Panc1 (cell line): ENCODE results near the gene BAIAP2. TPM values are rescaled to one million over a fixed set of nuclear protein-coding genes. Genes with fewer than 3 reads are reported as not detected.

Experiments
- ATAC-seq: fragments of 200-7000 bp; cut with Tn5 transposase; 2 replicates; pipeline ENCODE4 v1.9.1; 2020; ENCODE audit warnings: mild to moderate bottlenecking, moderate library complexity
- BruUV-seq: library from RNA; stranded (reverse); fragments of 400-500 nt; replicated peaks from 2 replicates; lab custom pipeline; 2021; lab: Mats Ljungman, UMichigan
- CTCF ChIA-PET: fragments of 300-600 bp; sonication (Branson Sonifier 250); formaldehyde crosslinking; loops from one replicate; lab custom pipeline; 2022; ENCODE audit warnings: antibody characterized with exemption; lab: Charles Lee
- POLR2A ChIA-PET: fragments of 300-600 bp; sonication (Branson Sonifier 250); formaldehyde crosslinking; loops from one replicate; lab custom pipeline; 2022; ENCODE audit warnings: antibody characterized with exemption; lab: Charles Lee
- DNase-seq: peaks from one replicate; pipeline ENCODE4 v3.0.0-alpha.2; 2010; ENCODE audit warnings: low read depth, low spot score
- H3K27ac ChIP-seq: 2 replicates; pipeline ENCODE4 v1.5.1; 2011; ENCODE audit warnings: mild to moderate bottlenecking, low read length, inconsistent platforms
- H3K27me3 ChIP-seq: fragments of 200-500 bp; sonication (Bioruptor generic); 2 replicates; pipeline ENCODE4 v1.6.0; 2014; ENCODE audit warnings: low read length, inconsistent platforms; ENCODE audit not compliant: control insufficient read depth, insufficient read depth
- H3K36me3 ChIP-seq: fragments of 200-500 bp; sonication (Bioruptor generic); 2 replicates; pipeline ENCODE4 v1.5.1; 2014; ENCODE audit warnings: inconsistent platforms, mild to moderate bottlenecking, low read length, moderate library complexity; ENCODE audit not compliant: control insufficient read depth, insufficient read depth
- H3K4me1 ChIP-seq: 2 replicates; pipeline ENCODE4 v1.5.1; 2011; ENCODE audit warnings: inconsistent platforms, mild to moderate bottlenecking, low read length, moderate library complexity; ENCODE audit not compliant: control insufficient read depth, insufficient read depth
- H3K4me3 ChIP-seq, 2 experiments: 2 replicates each; pipeline ENCODE4 v1.5.1; 2011 to 2012; ENCODE audit warnings: low read depth in 2 of 2, low read length in 2 of 2, mild to moderate bottlenecking in 2 of 2, inconsistent platforms in 1 of 2, moderate library complexity in 1 of 2
- H3K9me3 ChIP-seq: fragments of 200-500 bp; sonication (Bioruptor generic); 2 replicates; pipeline ENCODE4 v1.5.1; 2014; ENCODE audit warnings: low read depth, mild to moderate bottlenecking, inconsistent platforms, low read length, moderate library complexity; ENCODE audit not compliant: control insufficient read depth, insufficient read depth
- CTCF ChIP-seq: fragments of 450-650 bp; IDR thresholded peaks from 2 replicates; pipeline ENCODE4 v1.5.1; 2017; ENCODE audit warnings: mild to moderate bottlenecking
- POLR2AphosphoS5 ChIP-seq: IDR thresholded peaks from 2 replicates; pipeline ENCODE4 v1.6.1; 2012; ENCODE audit warnings: mild to moderate bottlenecking, low read depth, low read length, moderate library complexity
- SIN3A ChIP-seq: IDR thresholded peaks from 2 replicates; pipeline ENCODE4 v1.6.1; 2012; ENCODE audit warnings: low read depth, mild to moderate bottlenecking, low read length, moderate library complexity, borderline replicate concordance; ENCODE audit not compliant: insufficient read depth
- TCF7L2 ChIP-seq: IDR thresholded peaks from 2 replicates; pipeline ENCODE4 v1.6.1; 2011; ENCODE audit warnings: mild to moderate bottlenecking, low read depth, low read length, inconsistent platforms
- in situ Hi-C: cut with HindIII; loops from 2 replicates; pipeline ENCODE4 v1.10.0; 2016; ENCODE audit warnings: low sequenced_read_pairs, low pct_unique_long_range_greater_than_20kb
- intact Hi-C: fragments of 100-400 bp; cut with micrococcal nuclease; formaldehyde crosslinking; loops from one replicate; pipeline ENCODE4 v1.10.0; 2022; ENCODE audit not compliant: unreplicated experiment
- total RNA-seq: library from RNA; stranded (reverse); gene quantifications from one replicate; pipeline ENCODE4 v1.2.1, GENCODE V29; 2021; ENCODE audit not compliant: unreplicated experiment
- TF ChIP-seq, protein P1 (sequence below), 2 experiments: IDR thresholded peaks; 2 replicates each; pipeline ENCODE4 v1.6.1; 2011 to 2012; ENCODE audit warnings: low read depth in 2 of 2, control low read depth in 1 of 2, low read length in 1 of 2, mild to moderate bottlenecking in 1 of 2, moderate library complexity in 1 of 2; ENCODE audit not compliant: insufficient read depth in 1 of 2

The BAIAP2 gene
- total RNA-seq, 1 experiment from 2014 or later: 125 TPM

GRCh38 chr17:81000334-81000630 is 34.7 kb upstream of the BAIAP2 start:
- intact Hi-C loops (no loop called here), in situ Hi-C loops (no loop called here)
- Histone ChIP-seq H3K27me3 (peaks cover 9% of the 10 kb centered on the region; the same call in 1 of the 2 replicates), H3K27ac (no peak overlapping the region), H3K4me1 (peaks cover 17% of the 10 kb centered on the region), H3K9me3 (no peaks in the 10 kb centered on the region), H3K36me3 (no peaks in the 10 kb centered on the region), H3K4me3 (no peak overlapping the region)
- ChIA-PET POLR2A (no interaction called here), CTCF (interaction anchor here (0.5 kb wide), 1 partner anchor 1127 kb away, joined by 4 read pairs; no protein-coding TSS in a partner anchor)
- BruUV-seq: no TSS peak
- TF ChIP-seq POLR2AphosphoS5 (no peak), TCF7L2 (no peak), CTCF (no peak), SIN3A (no peak)
- TF ChIP-seq, protein P1, sequence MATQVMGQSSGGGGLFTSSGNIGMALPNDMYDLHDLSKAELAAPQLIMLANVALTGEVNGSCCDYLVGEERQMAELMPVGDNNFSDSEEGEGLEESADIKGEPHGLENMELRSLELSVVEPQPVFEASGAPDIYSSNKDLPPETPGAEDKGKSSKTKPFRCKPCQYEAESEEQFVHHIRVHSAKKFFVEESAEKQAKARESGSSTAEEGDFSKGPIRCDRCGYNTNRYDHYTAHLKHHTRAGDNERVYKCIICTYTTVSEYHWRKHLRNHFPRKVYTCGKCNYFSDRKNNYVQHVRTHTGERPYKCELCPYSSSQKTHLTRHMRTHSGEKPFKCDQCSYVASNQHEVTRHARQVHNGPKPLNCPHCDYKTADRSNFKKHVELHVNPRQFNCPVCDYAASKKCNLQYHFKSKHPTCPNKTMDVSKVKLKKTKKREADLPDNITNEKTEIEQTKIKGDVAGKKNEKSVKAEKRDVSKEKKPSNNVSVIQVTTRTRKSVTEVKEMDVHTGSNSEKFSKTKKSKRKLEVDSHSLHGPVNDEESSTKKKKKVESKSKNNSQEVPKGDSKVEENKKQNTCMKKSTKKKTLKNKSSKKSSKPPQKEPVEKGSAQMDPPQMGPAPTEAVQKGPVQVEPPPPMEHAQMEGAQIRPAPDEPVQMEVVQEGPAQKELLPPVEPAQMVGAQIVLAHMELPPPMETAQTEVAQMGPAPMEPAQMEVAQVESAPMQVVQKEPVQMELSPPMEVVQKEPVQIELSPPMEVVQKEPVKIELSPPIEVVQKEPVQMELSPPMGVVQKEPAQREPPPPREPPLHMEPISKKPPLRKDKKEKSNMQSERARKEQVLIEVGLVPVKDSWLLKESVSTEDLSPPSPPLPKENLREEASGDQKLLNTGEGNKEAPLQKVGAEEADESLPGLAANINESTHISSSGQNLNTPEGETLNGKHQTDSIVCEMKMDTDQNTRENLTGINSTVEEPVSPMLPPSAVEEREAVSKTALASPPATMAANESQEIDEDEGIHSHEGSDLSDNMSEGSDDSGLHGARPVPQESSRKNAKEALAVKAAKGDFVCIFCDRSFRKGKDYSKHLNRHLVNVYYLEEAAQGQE (IDR thresholded peaks at IDR 0.05; ENCODE audit: insufficient read depth in 1 of 2, low read depth in 2 of 2, low read length in 1 of 2): no peak
- ATAC-seq (no peak), DNase-seq (no peak)

DNA sequence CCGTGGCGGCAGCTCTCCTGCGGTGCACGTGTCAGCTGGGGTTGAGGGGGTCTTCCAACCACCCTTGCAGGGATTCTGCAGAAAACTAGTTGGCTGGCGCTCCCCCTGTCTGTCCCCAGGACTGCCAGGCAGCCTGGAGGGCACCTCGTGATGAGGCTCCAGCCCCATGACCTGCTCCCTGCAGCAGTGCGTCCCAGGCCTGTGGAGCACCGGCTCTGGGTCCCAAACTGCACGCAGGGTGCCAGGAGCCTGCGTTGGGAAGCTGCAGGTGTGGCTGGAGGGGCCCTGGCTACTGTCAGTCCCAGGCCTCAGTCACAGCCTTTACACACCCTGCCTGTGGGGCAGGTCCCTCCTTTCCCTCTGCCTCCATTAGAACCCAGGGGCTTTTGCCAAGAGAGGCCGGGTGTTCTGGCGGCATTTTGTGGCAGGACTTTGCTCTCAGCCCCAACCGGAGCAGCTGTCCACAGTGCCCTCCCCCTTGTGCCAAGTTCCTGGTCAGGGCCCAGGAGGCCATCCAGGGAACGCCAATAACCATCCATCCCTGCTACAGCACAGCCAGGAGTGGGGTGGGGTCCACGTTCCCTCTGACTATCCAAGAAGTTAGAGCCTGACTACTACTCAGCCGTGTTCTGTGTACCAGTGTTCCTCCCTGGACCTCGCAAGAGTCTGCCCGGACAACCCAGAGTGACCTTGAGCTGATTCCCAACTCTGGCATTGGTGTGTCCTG is 34.2 kb upstream of the BAIAP2 start:
- Histone ChIP-seq H3K36me3 (no peaks in the 10 kb centered on the region), H3K4me3 (no peak overlapping the region), H3K27me3 (peaks cover 9% of the 10 kb centered on the region), H3K9me3 (no peaks in the 10 kb centered on the region), H3K4me1 (peaks cover 17% of the 10 kb centered on the region), H3K27ac (no peak overlapping the region)
- no peak for TF ChIP-seq CTCF
- TF ChIP-seq, protein P1 (IDR thresholded peaks at IDR 0.05; ENCODE audit: insufficient read depth in 1 of 2, low read depth in 2 of 2, low read length in 1 of 2): no peak
- no peak for TF ChIP-seq SIN3A
- TF ChIP-seq TCF7L2: no peak
- TF ChIP-seq POLR2AphosphoS5: no peak
- no TSS peak for BruUV-seq
- peak; percentile 2; the same call in 1 of the 2 replicates for ATAC-seq
- CTCF ChIA-PET: interaction anchor here (0.5 kb wide), 1 partner anchor 1127 kb away, joined by 4 read pairs; no protein-coding TSS in a partner anchor
- intact Hi-C loops: no loop called here
- in situ Hi-C loops: no loop called here
- POLR2A ChIA-PET: no interaction called here
- DNase-seq: no peak
